ENCODE measurements around the gene SUN1. TPM values are rescaled to one million over a fixed set of nuclear protein-coding genes. Genes with fewer than 3 reads are reported as not detected.
"Not testable (repeated sequence)": the region's sequence is repeated elsewhere in the genome, so short reads cannot be mapped to it uniquely, and the experiment has no call there.

The SUN1 gene
- total RNA-seq, 1 experiment from 2014 or later: 107 TPM

DNA sequence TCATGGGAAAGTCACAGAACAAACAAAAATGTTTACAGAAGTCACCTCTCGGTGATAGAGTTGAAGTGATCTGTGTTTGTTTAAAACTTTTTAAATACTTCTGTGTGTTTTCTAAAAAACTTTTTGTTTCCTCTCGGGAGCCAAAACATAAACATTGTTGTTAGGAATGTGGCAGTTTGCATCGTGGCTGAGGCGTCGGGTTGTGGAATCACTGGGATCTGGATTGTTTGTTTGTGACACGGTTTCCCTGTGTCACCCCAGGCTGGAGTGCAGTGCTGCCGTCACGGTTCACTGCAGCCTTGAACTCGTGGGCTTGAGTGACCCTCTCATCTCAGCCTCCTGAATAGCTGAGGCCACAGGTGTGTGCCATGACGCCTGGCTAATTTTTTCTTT lies 29.0 kb upstream of the SUN1 start:
- no peak for DNase-seq (ENCODE audit: low spot score)
- in situ Hi-C loops (cut with HindIII; ENCODE audit: low sequenced_read_pairs): no loop called here

DNA sequence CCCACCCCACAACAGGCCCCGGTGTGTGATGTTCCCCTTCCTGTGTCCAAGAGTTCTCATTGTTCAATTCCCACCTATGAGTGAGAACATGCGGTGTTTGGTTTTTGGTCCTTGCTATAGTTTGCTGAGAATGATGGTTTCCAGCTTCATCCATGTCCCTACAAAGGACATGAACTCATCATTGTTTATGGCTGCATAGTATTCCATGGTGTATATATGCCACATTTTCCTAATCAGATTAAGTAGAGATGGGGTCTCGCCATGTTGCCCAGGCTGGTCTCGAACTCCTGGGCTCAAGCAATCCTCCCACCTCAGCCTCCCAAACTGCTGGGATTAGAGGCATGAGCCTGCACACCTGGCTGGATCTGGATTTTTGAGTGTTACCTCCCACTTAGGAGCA lies 28.5 kb upstream of the SUN1 start:
- in situ Hi-C loops (cut with HindIII; ENCODE audit: low sequenced_read_pairs); DNase-seq (ENCODE audit: low spot score): not testable (repeated sequence)

DNA sequence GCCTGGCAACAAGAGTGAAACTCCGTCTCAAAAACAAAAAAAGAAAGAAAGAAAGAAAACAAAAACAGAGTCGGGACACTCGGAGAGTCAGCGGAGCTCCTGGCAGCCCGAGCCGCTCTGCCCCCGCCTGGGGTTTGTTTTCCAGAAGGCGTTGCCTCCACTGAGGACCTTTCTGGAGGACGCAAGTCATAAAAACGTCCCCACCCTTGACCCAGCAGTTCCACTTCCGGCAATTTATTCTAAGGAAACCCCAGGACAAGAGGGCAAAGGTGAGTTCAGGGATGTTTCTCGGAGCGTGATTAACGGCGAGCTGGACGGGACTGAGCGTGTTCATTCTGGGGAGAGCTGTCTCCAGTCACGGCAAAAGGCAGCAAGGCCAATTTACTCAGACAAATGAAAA lies 27.0 kb upstream of the SUN1 start:
- DNase-seq (ENCODE audit: low spot score): no peak
- in situ Hi-C loops (cut with HindIII; ENCODE audit: low sequenced_read_pairs): no loop called here

DNA sequence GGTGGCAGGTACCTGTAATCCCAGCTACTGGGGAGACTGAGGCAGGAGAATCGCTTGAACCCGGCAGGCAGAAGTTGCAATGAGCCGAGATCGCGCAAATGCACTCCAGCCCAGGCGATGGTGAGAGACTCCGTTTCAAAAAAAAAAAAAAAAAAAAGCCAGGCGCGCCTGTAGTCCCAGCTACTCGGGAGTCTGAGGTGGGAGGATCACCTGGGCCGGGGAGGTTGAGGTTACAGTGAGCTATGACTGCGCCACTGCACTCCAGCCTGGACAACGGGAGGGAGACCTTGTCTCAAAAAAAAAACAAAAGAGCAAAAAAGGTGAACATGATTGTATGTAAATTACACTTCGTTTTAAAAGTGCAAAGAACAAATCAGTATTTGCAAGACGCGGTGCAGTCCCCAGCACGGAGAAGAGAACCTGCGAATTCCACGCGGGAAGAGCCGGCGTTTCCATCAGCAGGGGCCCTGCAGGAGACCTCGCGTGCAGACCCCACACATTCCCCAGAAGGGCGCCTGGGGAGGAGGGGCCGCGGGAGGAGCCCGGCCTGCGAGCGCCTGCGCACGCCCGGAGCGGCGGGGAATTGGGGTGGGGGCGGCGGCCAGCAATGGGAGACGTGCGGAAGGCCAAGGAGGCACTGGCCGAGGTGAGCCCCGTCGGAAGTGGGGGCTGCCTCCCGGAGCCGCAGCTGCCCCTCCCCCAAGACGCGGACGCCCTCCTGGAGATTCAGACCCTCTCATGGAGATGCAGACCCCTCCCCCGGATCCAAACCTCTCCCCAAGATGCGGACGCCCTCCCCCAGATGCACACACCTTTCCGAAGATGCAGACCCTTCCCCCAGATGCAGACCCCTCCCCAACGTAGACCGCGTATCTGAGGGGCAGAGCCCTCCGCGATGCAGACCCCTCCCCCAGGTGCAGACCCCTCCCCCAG lies 16.7 kb upstream of the SUN1 start:
- peak; percentile 25 for DNase-seq (ENCODE audit: low spot score)
- in situ Hi-C loops (cut with HindIII; ENCODE audit: low sequenced_read_pairs): no loop called here

DNA sequence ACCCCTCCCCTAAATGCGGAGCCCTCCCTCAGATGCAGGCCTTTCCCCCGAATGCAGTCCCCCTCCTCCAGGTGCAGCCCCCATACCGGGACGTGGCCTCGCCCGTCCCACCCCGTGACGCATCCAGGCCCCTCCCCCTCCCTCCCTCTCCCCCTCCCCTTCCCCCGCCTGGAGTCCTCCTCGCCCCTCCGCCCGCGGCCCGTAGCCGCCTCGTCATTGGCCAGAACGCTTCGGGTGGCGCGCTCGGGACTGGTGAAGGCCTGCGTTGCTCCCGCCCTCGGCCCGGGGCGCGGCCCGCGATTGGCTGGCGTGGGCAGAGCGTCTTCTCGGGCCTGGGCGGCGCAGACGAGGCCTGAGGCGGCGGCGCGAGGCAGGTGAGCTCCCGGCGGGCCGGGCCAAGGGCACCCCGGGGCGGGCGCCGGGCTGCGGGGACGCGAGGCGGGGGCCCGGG lies 16.0 kb upstream of the SUN1 start:
- DNase-seq (ENCODE audit: low spot score): peak; percentile 98
- in situ Hi-C loops (cut with HindIII; ENCODE audit: low sequenced_read_pairs): no loop called here

DNA sequence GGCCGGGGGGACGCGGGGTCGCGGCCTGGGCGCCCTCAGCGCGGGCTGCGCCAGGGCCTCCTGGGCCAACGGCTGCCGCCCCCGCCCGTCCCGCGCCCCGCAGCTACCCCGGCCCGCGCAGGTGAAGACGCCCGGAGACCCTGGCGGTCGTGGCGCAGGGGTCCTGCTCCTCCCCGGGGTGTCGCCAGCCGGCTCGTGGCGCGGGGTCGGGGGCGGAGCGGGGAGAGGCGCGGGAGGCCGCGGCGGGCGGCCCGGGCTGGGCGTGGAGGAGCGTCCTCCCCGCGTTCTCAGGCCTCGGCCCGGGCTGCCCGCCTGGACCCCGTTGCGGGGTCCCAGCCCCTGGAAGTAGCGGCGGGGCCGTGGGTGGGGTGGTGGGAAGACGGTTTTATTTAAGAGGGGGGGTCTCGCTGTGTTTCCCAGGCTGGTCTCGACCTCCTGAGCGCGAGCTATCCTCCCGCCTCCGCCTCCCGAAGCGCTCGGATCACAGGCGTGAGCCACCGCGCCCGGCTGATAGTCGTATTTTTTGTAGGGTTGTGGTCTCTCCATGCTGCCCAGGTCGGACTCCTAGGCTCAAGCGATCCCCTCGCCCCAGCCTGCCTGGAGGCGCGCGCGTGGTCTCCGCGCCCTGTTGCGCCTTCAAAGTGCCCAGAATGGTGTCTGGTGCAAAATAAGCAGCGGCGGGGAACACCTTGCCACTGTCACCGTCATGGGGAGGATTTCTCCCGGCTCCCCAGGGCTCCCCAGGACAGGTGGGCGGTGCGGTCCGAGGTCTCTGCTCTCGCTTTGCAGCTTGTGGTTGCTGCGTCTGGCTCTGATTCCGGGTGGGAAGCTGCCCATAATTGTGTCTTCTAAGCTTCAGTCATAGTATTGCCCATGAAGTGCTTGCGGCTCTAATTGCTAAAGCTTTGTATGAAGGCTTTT lies 15.3 kb upstream of the SUN1 start:
- in situ Hi-C loops (cut with HindIII; ENCODE audit: low sequenced_read_pairs): no loop called here
- DNase-seq (ENCODE audit: low spot score): peak; percentile 43

DNA sequence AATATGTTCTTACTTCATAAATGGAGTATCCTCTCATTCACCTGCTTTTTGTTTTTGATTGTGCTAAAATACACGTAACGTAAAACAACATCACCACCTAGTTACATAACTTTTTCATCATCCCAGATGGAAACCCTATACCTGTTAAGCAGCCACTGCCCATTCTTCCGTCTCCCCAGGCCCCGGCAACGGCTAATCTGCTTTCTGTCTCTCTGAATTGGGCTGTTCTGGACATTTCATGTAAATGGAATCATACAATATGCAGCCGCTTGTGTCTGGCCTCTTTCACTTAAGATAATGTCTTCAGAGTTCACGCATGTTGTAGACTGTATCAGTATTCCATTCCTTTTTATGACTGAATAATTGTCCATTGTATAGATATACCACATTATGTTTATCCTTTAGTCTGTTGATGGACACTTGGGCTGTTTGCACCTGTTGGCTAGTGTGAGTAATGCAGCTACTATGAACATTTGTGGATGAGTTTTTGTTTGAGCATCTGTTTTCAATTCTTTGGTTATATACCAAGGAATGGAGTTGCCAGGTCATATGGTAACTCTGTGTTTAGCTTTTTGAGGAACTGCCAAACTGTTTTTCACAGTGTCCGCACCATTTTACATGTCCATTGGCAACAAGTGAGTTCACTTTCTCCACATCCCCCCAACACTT lies 14.1 kb upstream of the SUN1 start:
- in situ Hi-C loops (cut with HindIII; ENCODE audit: low sequenced_read_pairs): no loop called here
- DNase-seq (ENCODE audit: low spot score): no peak

DNA sequence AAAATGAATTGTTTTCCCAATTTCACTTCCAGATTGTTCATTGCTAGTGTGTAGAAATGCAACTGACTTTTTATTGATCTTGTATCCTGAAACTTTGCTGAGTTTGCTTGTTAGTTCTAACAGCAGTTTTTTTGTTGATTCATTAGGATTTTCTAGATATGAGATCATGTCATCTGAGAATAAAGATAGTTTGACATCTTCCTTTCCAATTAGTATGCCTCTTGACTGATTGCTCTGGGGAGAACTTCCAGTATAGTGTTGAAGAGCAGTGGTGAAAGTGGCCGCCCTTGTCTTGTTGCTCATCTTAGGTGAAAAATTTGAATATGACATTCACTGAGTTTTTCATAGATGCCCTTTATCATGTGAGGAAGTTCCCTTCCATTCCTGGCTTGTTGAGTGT lies 11.9 kb upstream of the SUN1 start:
- DNase-seq (ENCODE audit: low spot score): no peak
- in situ Hi-C loops (cut with HindIII; ENCODE audit: low sequenced_read_pairs): no loop called here

DNA sequence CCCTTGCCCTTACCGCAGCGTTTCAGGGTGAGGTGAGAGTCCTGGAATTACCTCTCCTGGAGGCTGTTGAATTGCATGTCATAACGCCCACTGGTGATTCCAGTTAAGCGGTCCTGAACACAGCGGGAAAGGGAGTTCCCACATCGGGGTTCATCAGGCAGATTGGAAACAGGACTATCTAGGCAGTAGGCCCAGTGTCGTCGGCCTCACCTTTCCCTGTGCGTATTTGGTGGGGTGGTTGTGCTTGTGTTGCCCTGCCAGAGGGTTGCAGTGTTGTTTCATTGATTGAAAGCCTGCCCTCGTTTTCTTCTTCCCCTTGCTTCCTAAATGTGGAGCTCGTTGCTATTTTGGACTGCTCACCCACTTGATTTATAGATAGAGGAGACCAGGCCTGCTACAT lies 10.6 kb upstream of the SUN1 start:
- DNase-seq (ENCODE audit: low spot score): peak; percentile 53
- in situ Hi-C loops (cut with HindIII; ENCODE audit: low sequenced_read_pairs): no loop called here

DNA sequence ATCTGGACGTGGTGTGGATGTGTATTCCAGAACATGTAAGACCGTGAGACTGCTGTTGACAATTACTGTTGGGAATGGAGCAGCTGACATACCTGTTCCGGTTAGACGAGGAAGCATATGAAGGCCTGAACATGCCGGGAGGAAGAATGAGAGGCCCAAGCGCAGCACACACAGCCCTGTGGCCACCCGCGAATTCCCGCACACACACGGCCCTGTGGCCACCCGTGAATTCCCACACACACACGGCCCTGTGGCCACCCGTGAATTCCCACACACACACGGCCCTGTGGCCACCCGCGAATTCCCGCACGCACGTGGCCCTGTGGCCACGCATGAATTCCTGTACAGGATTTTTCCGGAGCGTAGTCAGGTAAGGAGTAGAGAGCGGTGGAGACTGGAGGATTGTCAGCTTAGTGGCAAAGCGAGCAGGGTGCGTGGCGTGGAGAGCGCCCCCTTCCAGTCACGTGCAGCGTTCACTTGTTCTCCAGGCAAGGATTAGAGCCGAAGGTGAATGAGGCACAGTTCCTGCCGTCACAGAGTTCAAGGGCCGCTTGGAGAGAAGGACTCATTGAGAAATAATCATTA lies 9.5 kb upstream of the SUN1 start:
- in situ Hi-C loops (cut with HindIII; ENCODE audit: low sequenced_read_pairs): no loop called here
- DNase-seq (ENCODE audit: low spot score): no peak

DNA sequence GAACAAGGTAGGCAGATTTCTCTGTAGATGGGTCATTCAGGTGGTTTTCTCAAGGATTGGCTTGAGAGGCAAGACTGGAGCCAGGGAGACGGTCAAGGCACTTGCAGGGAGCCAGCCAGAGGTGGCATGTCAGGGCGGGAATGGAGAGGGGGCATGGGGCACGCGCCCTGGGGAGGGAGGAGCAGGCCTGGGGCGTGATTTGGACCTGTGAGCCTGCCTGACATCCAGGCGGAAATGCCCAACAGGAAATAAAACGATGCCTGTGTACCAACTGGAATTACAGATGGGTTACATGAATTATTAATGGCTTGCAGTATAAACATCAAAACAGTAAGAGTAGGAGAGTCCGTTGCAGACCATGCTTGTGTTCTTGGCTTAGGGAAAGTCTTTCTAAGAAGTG lies 8.6 kb upstream of the SUN1 start:
- DNase-seq (ENCODE audit: low spot score): no peak
- in situ Hi-C loops (cut with HindIII; ENCODE audit: low sequenced_read_pairs): no loop called here

DNA sequence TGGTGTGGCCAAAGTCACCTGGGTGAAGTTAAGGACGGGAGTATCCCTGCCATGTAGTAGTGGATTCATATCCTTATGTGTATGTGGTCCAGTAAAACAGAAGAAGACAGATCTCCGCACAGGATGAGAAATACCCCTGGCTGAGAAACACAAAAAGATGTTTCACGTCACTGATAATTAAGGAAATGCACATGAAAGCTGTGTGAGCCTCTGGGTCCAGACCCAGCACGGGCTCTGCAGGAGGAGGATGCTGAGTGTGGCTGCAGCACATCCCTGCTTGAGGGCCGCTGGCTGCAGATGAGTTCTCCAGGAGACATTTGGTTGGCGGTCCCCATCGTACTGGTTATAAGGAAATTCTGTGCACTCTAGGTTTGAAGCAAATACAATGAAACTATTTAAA lies 8.2 kb upstream of the SUN1 start:
- in situ Hi-C loops (cut with HindIII; ENCODE audit: low sequenced_read_pairs): no loop called here
- DNase-seq (ENCODE audit: low spot score): peak; percentile 55

DNA sequence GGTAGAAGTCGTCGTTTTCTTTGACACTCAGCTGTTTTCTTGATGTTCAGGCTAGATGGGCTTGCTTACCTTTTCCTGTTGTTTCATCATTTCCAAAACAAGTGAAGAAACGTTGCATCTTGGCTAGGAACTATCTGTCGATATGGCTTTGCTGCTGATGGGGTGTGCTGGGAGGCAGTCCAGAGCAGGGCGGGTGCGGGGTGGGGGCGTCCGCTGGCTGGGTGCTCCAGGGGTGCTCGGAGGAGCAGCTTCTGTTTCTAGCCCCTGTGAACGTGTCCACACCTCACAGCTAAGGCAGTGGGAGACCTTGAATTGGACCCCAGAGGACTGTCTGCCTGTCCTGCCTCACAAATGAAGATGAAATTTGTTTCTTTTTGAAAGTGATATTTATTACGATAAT lies 7.6 kb upstream of the SUN1 start:
- in situ Hi-C loops (cut with HindIII; ENCODE audit: low sequenced_read_pairs): no loop called here
- no peak for DNase-seq (ENCODE audit: low spot score)

DNA sequence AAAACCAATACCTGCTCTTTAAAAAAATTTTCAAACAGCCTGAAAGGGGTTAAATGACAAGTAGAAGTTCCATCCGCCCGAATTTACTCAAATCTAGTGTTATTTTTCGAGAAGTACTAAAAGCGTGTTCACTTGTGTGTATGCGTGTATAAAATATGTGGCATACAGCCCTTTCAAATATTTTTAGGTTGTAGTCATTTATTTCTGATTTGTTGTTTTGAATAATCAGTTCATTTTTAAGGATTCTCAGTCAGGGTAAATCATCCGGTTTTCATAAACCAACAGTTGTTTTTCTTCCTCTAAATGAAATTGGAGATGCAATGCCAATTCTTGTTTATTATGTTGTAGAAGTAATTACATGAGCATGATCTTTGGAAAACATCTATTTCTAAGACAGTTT lies 6.9 kb upstream of the SUN1 start:
- no peak for DNase-seq (ENCODE audit: low spot score)
- in situ Hi-C loops (cut with HindIII; ENCODE audit: low sequenced_read_pairs): no loop called here

DNA sequence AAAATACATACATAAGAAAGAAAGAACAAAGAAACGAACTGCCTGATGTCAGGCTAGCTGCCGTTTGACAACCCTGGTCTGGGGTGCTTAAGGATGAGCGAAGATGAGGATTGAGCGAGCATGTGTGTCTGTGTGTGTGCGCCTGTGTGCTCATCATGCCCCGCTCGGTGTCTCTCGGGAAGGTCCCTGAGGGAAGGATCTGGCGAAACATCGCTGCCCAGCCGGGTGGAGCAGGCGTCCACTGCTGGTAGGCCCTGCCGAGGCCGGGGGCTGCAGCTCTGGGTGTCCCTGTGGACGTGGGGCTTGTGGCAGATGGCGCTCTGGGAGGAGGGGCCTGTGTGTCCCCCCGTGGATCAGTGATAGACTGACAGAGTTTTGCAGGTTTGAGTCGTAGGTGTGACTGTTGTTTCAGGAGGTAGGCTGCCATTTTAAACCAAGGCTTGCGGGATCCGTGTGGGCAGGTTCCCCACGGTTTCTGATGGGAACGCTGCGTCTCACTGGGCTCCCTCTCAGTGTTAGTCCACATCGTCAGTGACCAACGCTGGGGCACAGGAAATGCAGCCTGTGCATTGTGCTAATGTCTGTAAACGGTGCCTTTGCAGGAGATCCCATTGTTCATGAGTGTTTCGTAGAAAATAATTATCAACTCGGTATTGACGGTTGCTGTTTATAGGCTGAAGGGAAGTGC lies 5.9 kb upstream of the SUN1 start:
- in situ Hi-C loops (cut with HindIII; ENCODE audit: low sequenced_read_pairs): no loop called here
- peak; percentile 63 for DNase-seq (ENCODE audit: low spot score)

DNA sequence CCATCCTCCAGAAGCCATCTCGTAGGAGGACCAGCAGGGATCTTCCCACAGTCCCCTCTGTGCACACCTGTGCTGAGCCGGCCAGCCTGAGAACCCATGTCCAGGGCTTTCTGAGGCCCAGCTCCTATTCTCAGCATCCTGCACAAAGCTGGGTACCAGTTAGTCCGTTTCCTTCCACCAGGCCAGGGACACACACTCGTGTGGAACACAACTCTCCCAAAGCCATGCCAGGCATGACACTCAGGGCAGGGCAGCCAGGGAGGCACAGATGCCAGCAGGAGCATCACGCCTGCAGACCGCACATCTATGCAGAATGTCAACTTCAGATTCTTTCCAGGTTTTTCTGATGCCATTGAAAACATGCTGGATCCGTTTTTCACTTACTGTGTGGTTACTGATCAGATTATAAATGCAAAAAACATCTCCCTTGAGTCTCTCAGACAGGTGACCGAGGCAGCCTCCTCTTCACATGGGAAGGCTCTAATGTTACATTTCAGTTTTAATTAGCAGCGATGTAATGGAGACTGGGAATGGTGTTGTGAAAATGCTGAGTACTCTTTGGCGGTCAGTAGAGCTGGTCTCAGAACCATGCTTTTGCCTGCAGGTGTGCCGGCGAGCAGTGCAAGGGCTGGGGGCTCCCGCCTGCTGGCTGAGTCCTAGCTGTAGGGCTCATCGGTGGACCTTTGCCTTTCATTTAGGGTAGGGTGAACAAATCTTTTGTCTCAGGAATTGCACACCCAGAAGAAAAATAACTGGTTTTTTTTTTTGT lies 3.3 kb upstream of the SUN1 start:
- in situ Hi-C loops (cut with HindIII; ENCODE audit: low sequenced_read_pairs): no loop called here
- peak; percentile 28 for DNase-seq (ENCODE audit: low spot score)

DNA sequence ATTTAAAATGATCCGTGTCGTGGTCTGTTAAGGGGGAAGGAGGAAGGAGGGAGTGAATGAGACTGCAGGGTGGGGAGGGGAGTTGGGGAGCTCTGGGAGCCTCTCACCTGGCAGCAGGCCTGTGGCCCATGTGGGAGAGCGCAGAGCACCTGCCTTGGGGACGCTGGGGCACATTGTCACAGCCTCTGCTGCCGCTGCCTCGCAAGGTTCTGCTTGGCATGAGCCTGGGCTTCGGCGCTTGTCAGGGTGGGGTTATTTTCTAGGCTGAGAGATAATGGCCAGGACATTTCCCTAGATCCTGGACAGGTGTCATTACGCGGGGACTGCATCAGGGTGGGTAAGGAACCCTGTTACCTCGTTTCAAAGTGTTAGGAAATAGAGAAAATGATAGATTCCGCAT lies 2.2 kb upstream of the SUN1 start:
- DNase-seq (ENCODE audit: low spot score): no peak
- in situ Hi-C loops (cut with HindIII; ENCODE audit: low sequenced_read_pairs): no loop called here

DNA sequence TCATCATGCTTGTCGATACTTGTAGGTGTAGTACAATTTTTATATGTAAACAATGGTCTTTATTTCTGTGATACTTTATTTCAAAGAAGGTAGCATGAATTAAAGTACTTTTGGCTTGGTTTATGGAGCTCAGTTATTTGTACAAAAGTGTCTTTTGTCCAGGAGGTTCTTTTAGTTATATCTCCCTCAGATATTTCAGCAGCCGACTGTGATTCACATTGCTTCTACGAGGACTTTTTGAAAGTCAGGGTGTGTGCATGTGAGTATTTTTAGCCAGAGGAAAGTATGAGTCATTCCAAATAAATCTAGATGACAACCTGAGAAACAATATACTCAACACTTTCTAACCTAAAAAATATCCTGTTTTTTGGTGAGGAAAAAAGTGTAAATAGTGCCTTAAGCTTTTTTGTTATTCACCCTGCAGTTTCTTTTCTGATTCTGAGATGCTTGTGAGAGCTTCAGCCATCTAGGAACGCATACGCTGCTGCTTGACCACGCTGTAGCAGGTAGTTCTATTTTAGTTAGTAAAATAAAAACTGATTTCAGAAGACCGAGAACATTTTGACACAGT lies 595 bp upstream of the SUN1 start:
- in situ Hi-C loops (cut with HindIII; ENCODE audit: low sequenced_read_pairs): no loop called here
- DNase-seq (ENCODE audit: low spot score): peak; percentile 27
